Endothelial cell (in vitro differentiated cells): ENCODE measurements around the gene KIF23. TPM values are rescaled to one million over a fixed set of nuclear protein-coding genes. Genes with fewer than 3 reads are reported as not detected.

Source experiments
- DNase-seq: peaks from one replicate; pipeline ENCODE4 v3.0.0; 2021; ENCODE audit warnings: low spot score
- H3K27ac Mint-ChIP-seq: one replicate; pipeline ENCODE4 v1.8.0; 2021; ENCODE audit warnings: mixed read lengths, inconsistent platforms; ENCODE audit not compliant: unreplicated experiment
- H3K27me3 Mint-ChIP-seq: one replicate; pipeline ENCODE4 v1.8.0; 2021; ENCODE audit warnings: mild to moderate bottlenecking, moderate library complexity, mixed read lengths, inconsistent platforms; ENCODE audit not compliant: unreplicated experiment
- H3K36me3 Mint-ChIP-seq: one replicate; pipeline ENCODE4 v1.8.0; 2021; ENCODE audit warnings: mild to moderate bottlenecking, low read depth, mixed read lengths, inconsistent platforms; ENCODE audit not compliant: unreplicated experiment
- H3K4me1 Mint-ChIP-seq: one replicate; pipeline ENCODE4 v1.8.0; 2021; ENCODE audit warnings: mild to moderate bottlenecking, mixed read lengths, inconsistent platforms; ENCODE audit not compliant: unreplicated experiment
- H3K4me3 Mint-ChIP-seq: one replicate; pipeline ENCODE4 v1.8.0; 2021; ENCODE audit warnings: mild to moderate bottlenecking, mixed read lengths, inconsistent platforms; ENCODE audit not compliant: unreplicated experiment
- H3K9me3 Mint-ChIP-seq: one replicate; pipeline ENCODE4 v1.8.0; 2021; ENCODE audit warnings: mixed read lengths, inconsistent platforms; ENCODE audit not compliant: unreplicated experiment
- total RNA-seq: library from RNA; stranded (reverse); fragmentation: NEBNext Ultra II Directional; extraction: Animal tissue kit (Norgen Biotek cat#: 25700); gene quantifications from one replicate; pipeline ENCODE4 v1.2.1, GENCODE V29; 2021; ENCODE audit not compliant: unreplicated experiment
- TF ChIP-seq, protein P1 (sequence below): fragments of 200-600 bp; sonication (generic); IDR thresholded peaks from one replicate; pipeline ENCODE4 v1.5.0; 2021; ENCODE audit warnings: antibody characterized with exemption; ENCODE audit not compliant: unreplicated experiment

KIF23 gene
- total RNA-seq, 1 donor from 2014 or later, result 9.5 TPM

- no peaks in the 10 kb centered on the region for H3K27me3 Mint-ChIP-seq
- H3K9me3 Mint-ChIP-seq, result no peaks in the 10 kb centered on the region
- no peak for DNase-seq
- no peak overlapping the region for H3K27ac Mint-ChIP-seq
- TF ChIP-seq, protein P1, sequence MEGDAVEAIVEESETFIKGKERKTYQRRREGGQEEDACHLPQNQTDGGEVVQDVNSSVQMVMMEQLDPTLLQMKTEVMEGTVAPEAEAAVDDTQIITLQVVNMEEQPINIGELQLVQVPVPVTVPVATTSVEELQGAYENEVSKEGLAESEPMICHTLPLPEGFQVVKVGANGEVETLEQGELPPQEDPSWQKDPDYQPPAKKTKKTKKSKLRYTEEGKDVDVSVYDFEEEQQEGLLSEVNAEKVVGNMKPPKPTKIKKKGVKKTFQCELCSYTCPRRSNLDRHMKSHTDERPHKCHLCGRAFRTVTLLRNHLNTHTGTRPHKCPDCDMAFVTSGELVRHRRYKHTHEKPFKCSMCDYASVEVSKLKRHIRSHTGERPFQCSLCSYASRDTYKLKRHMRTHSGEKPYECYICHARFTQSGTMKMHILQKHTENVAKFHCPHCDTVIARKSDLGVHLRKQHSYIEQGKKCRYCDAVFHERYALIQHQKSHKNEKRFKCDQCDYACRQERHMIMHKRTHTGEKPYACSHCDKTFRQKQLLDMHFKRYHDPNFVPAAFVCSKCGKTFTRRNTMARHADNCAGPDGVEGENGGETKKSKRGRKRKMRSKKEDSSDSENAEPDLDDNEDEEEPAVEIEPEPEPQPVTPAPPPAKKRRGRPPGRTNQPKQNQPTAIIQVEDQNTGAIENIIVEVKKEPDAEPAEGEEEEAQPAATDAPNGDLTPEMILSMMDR, result no peak
- no peaks in the 10 kb centered on the region for H3K4me1 Mint-ChIP-seq
- H3K4me3 Mint-ChIP-seq, result no peak overlapping the region
- H3K36me3 Mint-ChIP-seq, result no peaks in the 10 kb centered on the region
Observed at GRCh38 chr15:69402816-69403215, 11.3 kb upstream of the KIF23 start.

DNA sequence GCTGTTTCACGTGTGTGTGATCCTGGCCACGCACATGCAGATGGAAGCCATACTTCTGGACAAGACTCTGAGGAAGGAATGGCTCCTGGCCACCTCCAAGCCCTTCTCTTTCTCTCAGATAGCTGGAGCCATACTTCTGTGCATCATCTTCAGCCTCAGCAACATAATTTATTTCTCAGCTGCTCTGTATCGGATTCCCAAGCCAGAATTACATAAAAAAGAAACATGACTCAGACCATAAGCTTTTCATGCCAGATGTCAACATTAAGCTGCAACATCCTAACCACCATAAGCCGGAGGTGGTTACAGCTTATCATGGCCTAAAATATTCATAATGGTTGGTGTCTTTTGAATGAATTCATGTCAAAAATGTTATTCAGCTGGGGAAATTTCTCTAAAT lies 10.6 kb upstream of the KIF23 start:
- Mint-ChIP-seq H3K27ac (no peak overlapping the region), H3K36me3 (no peaks in the 10 kb centered on the region), H3K4me3 (no peak overlapping the region), H3K4me1 (no peaks in the 10 kb centered on the region), H3K27me3 (no peaks in the 10 kb centered on the region), H3K9me3 (no peaks in the 10 kb centered on the region)
- no peak for DNase-seq
- TF ChIP-seq, protein P1, result no peak

DNA sequence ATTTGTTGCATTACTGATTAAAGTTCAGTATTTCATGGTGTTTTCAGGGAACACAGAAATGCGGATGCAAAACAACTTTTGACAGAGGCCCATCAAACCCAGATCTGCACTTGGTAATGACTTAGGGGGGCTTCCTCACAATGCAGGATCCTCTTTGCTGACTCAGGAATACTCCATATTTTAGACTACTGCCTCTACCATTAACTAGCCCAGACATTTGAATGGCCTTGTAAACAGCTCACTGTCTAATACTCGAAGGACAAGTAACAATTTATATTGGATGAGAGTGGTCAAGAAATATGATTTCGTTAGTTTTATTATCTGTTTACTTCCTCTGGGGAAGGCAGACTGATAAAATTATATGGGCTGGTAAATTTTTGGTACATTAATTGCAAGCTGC lies 9.0 kb upstream of the KIF23 start:
- no peaks in the 10 kb centered on the region for H3K27me3 Mint-ChIP-seq
- TF ChIP-seq, protein P1, result no peak
- no peak for DNase-seq
- no peaks in the 10 kb centered on the region for H3K9me3 Mint-ChIP-seq
- no peaks in the 10 kb centered on the region for H3K36me3 Mint-ChIP-seq
- no peaks in the 10 kb centered on the region for H3K4me1 Mint-ChIP-seq
- H3K27ac Mint-ChIP-seq, result no peak overlapping the region
- no peak overlapping the region for H3K4me3 Mint-ChIP-seq

DNA sequence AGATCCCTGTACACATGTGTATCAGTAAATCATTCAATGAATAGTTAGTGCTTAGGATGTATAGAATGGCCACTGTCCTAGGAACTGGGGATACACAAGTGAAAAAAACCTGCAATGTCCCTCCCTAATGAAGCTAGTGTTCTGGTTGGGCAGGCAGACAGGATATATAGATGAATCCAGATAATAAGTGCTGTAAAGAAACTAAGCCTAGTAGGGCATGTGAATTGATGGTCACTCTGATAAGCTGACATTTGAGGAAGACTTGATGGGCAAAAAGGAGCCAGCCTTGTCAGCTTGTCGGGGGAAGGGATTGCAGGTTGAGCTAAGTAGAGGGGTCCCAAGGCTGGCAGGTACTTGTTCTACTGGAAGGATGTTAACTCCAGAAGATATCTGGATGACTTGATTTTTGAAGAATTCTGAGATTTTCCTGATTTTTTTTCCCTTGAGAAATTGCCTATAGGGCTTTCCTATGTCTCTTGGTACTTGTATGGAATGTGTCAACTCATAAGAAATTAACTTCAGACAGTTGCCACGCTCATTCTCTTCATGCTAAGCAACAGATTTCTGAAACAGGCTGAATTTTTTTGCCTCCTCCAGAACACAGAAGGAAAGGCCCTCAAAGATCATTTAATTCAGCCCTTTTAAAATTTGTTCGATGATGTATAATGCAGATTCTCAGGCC lies 6.3 kb upstream of the KIF23 start:
- H3K36me3 Mint-ChIP-seq, result no peaks in the 10 kb centered on the region
- H3K4me1 Mint-ChIP-seq, result no peaks in the 10 kb centered on the region
- no peak for DNase-seq
- TF ChIP-seq, protein P1, result no peak
- no peak overlapping the region for H3K27ac Mint-ChIP-seq
- H3K9me3 Mint-ChIP-seq, result no peaks in the 10 kb centered on the region
- no peak overlapping the region for H3K4me3 Mint-ChIP-seq
- no peaks in the 10 kb centered on the region for H3K27me3 Mint-ChIP-seq

DNA sequence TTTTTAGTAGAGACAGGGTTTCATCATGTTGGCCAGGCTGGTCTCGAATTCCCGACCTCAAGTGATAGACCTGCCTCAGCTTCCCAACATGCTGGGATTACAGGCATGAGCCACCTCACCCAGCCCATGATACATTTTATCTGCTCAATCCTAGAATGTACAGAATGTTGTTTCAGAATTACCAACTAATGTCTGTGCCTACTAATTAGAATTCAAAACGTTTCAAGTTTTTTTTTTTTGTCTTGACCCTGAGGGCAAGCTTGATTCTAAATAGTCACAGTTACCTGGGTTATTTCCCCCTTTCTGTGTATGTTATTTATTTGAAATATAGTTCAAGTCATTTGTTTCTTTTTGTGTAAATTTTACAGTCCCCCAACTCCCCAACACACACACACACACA lies 5.3 kb upstream of the KIF23 start:
- no peak overlapping the region for H3K4me3 Mint-ChIP-seq
- TF ChIP-seq, protein P1, result no peak
- no peaks in the 10 kb centered on the region for H3K9me3 Mint-ChIP-seq
- H3K27me3 Mint-ChIP-seq, result no peaks in the 10 kb centered on the region
- DNase-seq, result no peak
- peaks cover 2% of the 10 kb centered on the region for H3K36me3 Mint-ChIP-seq
- H3K27ac Mint-ChIP-seq, result no peak overlapping the region
- H3K4me1 Mint-ChIP-seq, result peaks cover 1% of the 10 kb centered on the region
